GM19395 (cell line): Measurements from ENCODE around the gene SCYGR5.
"Not testable (repeated sequence)": the region's sequence is repeated elsewhere in the genome, so short reads cannot be mapped to it uniquely, and the experiment has no call there.

Experiments
- ATAC-seq: cut with Tn5 transposase; IDR thresholded peaks from one replicate; pipeline ENCODE4 v1.9.1; 2021; ENCODE audit warnings: mild to moderate bottlenecking, moderate library complexity; ENCODE audit not compliant: unreplicated experiment

SCYGR5 gene

DNA sequence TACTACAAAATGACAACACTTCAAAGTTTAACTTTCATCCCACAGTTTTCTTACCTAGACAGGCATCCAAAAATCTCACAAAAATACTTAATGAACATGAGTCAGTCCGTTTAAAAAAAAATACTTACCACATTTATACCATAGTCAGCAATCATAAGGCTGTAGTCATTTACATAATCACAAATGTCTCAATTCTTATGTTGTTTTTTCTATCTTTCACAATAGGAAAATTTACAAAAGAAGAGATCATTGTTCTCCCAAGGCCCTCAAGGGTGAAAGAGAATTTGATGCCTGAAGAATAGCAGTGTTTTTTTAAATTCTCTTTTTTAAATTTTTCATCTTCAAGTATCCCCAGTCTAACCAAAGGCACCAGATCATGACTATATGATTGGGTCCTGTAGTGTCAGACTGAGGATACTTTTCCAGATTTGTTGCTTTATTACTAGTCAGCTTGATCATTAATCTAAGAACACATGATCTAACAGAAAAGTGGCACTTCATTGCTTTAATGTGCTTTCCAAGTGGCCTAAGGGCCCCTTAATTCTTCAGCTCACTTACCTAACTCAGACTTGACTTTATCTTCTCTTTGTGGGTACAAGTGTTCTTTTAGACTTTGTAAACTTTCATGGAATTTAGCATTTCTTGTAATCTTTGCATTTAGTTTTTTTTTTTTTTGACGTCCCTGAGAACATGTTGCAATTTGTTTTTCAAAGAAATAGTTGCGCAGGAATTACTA lies 4.7 kb downstream of the SCYGR5 start:
- ATAC-seq = no peak

DNA sequence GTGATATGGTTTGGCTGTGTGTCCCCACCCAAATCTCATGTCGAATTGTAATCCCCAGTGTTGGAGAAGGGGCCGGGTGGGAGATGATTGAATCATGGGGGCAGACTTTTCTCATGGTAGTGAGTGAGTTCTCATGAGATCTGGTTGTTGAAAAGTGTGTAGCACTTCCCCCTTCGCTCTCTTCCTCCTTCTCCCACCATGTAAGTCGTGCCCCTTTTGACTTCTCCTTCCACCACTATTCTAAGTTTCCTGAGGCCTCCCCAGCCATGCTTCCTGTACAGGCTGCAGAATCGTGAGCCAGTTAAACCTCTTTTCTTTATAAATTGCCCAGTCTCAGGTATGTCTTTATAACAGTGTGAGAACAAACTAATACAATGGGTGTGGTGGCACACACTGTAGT lies 7.0 kb downstream of the SCYGR5 start:
- not testable (repeated sequence) for ATAC-seq

DNA sequence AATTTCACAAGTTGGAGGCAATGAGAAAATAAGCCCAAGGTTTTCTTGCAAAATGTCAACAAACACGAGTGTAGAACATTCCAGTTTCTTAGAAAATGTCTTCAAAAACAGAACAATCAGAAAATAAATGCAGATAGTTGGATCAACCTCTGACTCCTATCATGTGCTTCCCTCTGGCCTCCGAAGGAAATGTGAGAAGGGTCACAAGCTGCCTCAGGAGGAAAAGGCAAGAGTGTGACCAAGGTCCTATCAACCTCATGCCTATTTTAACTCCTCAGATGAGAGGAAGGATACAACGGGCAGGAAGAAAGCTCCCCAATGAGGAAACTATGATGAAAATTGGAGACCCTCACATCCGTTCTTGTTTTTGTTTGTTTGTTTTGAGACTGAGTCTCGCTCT lies 7.9 kb downstream of the SCYGR5 start:
- ATAC-seq = no peak

DNA sequence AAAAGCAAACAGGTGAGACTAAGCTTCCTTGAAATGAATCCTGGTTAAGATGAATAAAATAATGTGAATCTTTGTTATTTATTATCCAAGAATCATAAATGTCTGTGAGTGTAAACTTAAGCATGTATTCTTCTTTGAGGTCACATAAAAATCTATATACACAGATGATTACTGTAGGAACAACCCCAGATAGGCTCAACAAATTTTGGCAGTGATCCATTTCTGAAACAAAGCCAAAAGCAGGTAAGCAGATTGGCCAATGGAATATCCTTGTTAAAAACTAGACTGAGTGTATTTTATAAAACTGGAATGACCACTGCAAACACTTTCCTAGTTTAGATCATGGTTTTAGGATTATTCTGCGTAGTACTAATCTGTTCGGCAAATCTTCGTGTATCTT lies 11.3 kb downstream of the SCYGR5 start:
- ATAC-seq = no peak

DNA sequence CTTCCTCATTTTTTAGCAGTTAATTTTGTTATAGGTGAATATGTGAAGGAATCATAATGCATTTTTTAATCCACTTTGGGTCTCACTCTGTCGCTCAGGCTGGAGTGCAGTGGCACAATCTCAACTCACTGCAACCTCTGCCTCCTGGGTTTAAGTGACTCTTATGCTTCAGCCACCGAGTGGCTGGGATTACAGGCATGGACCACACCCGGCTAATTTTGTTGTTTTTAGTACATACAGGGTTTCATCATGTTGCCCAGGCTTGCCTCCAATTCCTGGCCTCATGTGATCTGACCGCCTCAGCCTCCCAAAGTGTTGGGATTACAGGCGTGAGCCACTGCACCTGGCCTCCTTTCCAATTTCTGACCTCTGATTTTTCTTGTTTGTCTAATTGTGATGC lies 17.7 kb downstream of the SCYGR5 start:
- ATAC-seq = no peak

DNA sequence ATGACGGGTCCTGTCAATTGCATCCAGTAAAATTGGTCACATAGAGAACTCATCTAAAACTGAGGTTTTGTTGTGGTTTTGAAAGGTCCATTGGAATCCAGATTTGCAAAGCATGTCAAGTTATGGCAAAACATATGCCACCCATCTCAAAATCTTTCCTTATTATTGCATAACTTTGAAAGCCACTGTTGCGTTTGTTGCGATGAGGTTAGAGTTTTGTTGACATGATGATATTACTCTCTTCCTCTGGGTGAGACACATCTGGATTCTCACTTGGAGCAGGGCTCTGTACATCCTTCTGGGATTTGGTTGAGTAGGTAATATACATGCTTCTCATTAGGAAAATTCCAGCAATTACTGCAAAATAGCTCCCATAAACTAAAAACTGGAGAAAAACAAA lies 20.6 kb downstream of the SCYGR5 start:
- no peak for ATAC-seq

DNA sequence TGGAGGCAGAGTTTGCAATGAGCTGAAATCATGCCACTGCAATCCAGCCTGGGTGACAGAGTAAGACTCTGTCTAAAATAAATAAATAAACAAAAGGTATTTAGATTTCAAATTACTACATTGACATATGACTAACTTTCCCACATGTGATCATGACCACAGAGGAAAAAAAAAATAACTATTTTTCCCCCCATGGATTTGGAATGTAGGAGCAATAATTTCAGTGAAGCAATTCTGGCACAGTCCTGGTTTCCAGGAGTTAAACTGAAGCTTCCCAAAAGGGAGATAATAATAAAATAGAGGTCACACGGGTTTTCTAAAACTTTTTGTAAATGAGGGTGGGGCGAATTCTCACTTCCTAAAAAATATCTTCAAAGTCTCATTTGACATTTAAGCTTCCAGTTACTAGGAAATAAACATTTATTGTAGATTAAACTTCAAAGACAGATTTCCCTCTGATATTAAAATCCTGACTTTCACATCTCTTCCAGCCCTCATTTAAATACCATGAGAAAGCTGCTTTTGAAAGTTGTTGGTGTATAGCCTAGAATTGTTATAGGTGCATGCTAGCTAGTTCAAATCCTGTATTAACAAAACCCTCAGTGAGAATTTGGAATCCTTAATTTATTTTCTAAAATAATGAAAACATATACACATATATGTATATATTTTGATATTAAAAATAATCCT lies 30.5 kb downstream of the SCYGR5 start:
- ATAC-seq = no peak

DNA sequence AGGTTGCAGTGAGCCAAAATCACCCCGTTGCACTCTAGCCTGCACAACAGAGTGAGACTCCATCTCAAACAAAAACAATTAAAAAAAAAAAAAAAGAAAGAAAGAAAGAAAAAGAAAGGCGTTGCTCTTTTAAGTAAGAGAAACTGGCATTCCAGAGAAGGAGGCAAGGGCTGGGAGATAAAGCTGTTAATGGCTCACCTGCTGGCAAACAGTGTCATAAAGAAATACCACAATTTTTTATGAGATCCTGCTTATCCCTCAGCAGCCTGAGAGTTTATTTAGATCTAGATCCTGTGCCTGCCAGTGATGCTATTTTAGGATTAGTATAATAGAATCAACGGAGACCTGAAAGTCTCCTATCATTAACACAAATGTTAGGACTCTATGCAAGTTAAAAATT lies 35.0 kb downstream of the SCYGR5 start:
- ATAC-seq = no peak

DNA sequence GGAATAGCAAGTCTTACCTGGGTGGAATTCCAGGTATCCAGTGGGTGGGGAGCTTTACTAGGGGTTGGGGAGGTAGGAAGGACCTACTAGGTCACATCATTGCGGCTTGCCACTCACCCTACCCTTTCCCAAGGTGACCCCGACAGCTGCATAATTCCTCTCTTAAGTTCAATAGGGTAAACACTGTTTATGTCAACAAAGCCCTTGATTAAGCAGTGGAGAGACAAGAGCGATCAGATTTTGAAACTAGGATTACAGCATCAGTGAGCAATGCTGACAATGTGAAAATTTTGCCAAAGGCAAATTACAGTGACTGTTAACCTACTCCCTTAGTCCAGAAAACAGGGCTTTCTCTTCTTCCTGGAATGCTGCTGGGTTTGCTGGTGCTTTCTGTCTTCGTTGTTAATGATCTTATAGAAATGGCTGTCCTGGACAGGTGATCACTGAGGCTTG lies 36.7 kb downstream of the SCYGR5 start:
- ATAC-seq = no peak

DNA sequence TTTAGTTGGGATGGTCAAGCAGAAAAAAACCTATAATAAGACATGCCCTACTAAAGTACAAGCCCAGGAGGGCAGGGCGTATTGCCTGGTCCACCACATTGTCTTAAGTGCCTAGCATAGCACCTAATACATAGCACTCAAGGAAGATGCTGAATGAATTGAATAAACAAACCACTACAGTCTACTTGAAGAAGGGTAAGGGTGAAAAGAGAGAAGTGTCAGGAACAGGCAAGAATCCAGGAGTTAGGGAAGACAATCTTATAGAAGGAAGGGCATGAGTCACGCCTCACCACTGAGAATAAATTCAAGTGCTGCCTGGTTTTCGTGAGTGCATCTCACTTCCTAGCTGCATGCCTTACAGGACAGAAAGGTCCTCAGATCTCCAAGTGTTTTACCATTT lies 37.4 kb downstream of the SCYGR5 start:
- ATAC-seq = no peak

DNA sequence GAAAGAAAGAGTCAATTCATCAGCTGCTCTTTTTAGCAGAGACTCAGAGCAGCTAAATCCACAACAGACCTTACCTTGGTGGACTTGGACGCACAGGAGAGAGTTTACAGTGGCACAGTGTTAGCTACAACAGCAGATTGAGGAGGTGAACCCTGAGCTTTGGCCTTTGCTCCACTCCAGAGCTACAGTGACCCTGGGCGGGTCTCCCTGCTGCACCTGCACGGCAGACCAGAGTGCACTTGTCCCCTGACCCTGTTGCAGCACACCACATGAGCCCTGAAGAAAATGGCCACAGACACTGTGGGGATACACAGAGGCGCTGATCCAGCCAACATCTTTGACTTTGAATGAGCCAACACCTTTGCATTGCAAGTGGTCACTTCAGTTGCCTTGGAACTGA lies 40.3 kb downstream of the SCYGR5 start:
- no peak for ATAC-seq

DNA sequence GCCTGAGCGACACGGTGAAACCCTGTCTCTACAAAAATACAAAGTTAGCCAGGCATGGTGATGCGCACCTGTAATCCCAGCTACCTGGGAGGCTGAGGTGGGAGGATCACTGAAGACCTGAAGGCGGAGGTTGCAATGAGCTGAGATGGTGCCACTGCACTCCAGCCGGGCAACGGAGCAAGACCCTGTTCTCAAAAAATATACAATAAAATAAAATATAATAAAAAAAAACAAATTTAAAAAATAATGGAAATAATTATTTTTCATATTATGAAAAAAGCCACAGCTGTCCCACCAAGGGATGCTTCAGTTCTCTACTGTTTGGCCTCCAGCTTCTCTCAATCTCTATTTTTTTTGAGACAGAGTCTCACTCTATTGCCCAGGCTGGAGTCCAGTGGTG lies 40.8 kb downstream of the SCYGR5 start:
- no peak for ATAC-seq

DNA sequence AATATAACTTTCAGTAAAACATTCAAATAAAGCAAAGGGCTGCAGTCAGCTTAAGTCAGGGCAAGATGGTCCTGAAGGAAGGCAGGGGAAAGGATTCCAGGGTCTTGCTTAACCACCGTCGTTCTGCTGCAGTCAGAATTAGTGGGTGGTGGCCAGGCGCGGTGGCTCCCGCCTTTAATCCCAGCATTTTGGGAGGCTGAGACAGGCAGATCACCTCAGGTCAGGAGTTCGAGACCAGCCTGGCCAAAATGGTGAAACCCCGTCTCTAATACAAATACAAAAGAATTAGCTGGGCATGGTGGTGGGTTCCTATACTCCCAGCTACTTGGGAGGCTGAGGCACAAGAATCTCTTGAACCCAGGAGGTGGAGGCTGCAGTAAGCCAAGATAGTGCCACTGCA lies 44.4 kb downstream of the SCYGR5 start:
- ATAC-seq = no peak

DNA sequence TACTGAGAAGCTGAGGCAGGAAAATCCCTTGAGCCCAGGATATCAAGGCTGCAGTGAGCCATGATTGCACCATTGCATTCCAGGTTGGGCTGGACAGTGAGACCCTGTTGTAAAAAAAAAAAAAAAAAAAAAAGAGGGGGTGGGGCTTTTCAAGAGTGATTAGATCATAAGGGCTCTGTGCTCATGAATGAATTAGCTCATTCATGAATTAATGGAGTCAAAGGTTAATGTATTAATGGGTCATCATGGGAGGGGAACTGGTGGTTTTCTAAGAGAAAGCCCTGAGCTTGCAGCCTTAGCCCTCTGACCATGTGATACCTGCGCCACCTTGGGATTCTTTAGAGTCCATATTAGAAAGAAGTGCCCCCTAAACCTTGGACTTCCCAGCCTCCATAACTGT lies 46.7 kb downstream of the SCYGR5 start:
- ATAC-seq = no peak

DNA sequence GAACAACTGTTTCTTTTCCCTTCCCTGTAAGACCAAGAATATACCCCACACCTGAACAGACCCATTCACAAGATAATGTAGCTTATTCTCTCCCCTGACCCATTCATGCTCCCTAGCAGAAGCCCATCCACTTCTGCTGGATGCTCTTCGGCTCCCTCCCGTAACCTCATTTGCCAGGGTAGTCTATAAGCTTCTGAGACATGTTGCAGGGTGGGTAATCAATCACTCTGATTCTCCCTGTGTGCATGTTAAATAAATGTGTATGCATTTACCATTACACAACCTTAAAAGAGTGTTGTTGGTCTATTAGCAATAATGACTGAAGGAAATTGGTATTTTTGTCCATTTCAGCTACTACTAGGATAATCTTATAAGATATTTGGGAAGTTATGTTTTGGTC lies 49.9 kb downstream of the SCYGR5 start:
- ATAC-seq = no peak
